K562 (cell line): ENCODE measurements around the gene SIM2. TPM values are rescaled to one million over a fixed set of nuclear protein-coding genes. Genes with fewer than 3 reads are reported as not detected.
A peak's percentile ranks its signal among the peaks of the same experiment; 100 is the strongest.

ENCODE experiments used
- ATAC-seq: fragments of 200-7000 bp; cut with Tn5 transposase; 3 replicates; pipeline ENCODE4 v1.9.1; 2020; ENCODE audit warnings: moderate library complexity
- BruUV-seq: library from RNA; stranded (reverse); fragments of 400-500 nt; replicated peaks from 2 replicates; lab custom pipeline; 2021; lab: Mats Ljungman, UMichigan
- CTCF ChIA-PET: fragments of 300-600 bp; formaldehyde crosslinking; extraction: SDS; loops from one replicate; lab custom pipeline; 2021; ENCODE audit warnings: low intra/inter-chr PET ratio; lab: Yijun Ruan, JAX
- POLR2A ChIA-PET: fragments of 300-600, 350-650 bp; sonication (Branson Sonifier 250); formaldehyde crosslinking; extraction: SDS; loops from one replicate; lab custom pipeline; 2021; ENCODE audit warnings: antibody characterized with exemption, inconsistent platforms; lab: Yijun Ruan, JAX
- DNase-seq, 4 experiments: peaks; one replicate each; pipeline versions ENCODE4 v3.0.0 to v3.0.0-alpha.2; 2011 to 2018; ENCODE audit warnings: low spot score in 3 of 4, mixed read lengths in 3 of 4; ENCODE audit errors: extremely low read depth in 1 of 4
- FAIRE-seq: peaks from 2 replicates; lab custom pipeline; 2011; peaks lifted over from hg19 to GRCh38; lab: Jason Lieb, UNC
- H2AFZ ChIP-seq: 2 replicates; pipeline ENCODE4 v1.6.0; 2011; ENCODE audit warnings: low read depth, low read length, control low read depth, inconsistent platforms
- H3K27ac ChIP-seq: fragments of 200-600 bp; 3 replicates; pipeline ENCODE4 v1.8.0; 2011; ENCODE audit warnings: low read depth, mild to moderate bottlenecking, control low read depth, inconsistent platforms, low read length, moderate library complexity, mixed read lengths; ENCODE audit errors: extremely low read depth
- H3K27me3 ChIP-seq, 2 experiments: fragments of 300-600 bp in 1 of 2; 2 replicates in 1 of 2; 3 replicates in 1 of 2; pipeline versions ENCODE4 v1.6.0 to v1.8.0; 2011; ENCODE audit warnings: inconsistent platforms in 2 of 2, low read length in 2 of 2, mild to moderate bottlenecking in 1 of 2, mixed read lengths in 1 of 2, moderate library complexity in 1 of 2; ENCODE audit not compliant: control insufficient read depth in 2 of 2, insufficient read depth in 2 of 2
- H3K36me3 ChIP-seq: fragments of 300-600 bp; 3 replicates; pipeline ENCODE4 v1.8.0; 2011; ENCODE audit warnings: mild to moderate bottlenecking, low read length, inconsistent platforms; ENCODE audit not compliant: control insufficient read depth, insufficient read depth
- H3K4me1 ChIP-seq, 2 experiments: fragments of 200-600 bp in 1 of 2; replicated peaks in 1 of 2; 2 replicates in 1 of 2; 3 replicates in 1 of 2; pipeline versions ENCODE4 v1.5.1 to v1.8.0; 2011; ENCODE audit warnings: inconsistent platforms in 2 of 2, low read length in 2 of 2, mild to moderate bottlenecking in 1 of 2, mixed read lengths in 1 of 2, moderate library complexity in 1 of 2; ENCODE audit not compliant: control insufficient read depth in 2 of 2, insufficient read depth in 2 of 2
- H3K4me2 ChIP-seq: 2 replicates; pipeline ENCODE4 v1.6.1; 2011; ENCODE audit warnings: low read length, control low read depth, inconsistent platforms, mixed read lengths; ENCODE audit not compliant: insufficient read depth
- H3K4me3 ChIP-seq: fragments of 200-600 bp; sonication (generic), shearing (Covaris generic); 2 replicates; pipeline ENCODE4 v1.5.1; 2016; ENCODE audit warnings: control low read depth, inconsistent platforms
- H3K79me2 ChIP-seq: fragments of 200-600 bp; 3 replicates; pipeline ENCODE4 v1.8.0; 2011; ENCODE audit warnings: low read length, inconsistent platforms; ENCODE audit not compliant: control insufficient read depth, insufficient read depth
- H3K9ac ChIP-seq, 2 experiments: 2 replicates each; pipeline versions ENCODE4 v1.6.0 to v1.6.1; 2011; ENCODE audit warnings: low read depth in 2 of 2, low read length in 2 of 2, control low read depth in 1 of 2, inconsistent platforms in 1 of 2, mild to moderate bottlenecking in 1 of 2, mixed read lengths in 1 of 2; ENCODE audit not compliant: insufficient read depth in 1 of 2
- H3K9me1 ChIP-seq: one replicate; pipeline ENCODE4 v1.6.0; 2011; ENCODE audit warnings: inconsistent platforms, mild to moderate bottlenecking, low read length, moderate library complexity; ENCODE audit not compliant: control insufficient read depth, insufficient read depth
- H3K9me3 ChIP-seq: replicated peaks from 2 replicates; pipeline ENCODE4 v1.5.1; 2011; ENCODE audit warnings: low read depth, low read length, inconsistent platforms; ENCODE audit not compliant: control insufficient read depth, insufficient read depth
- H4K20me1 ChIP-seq: replicated peaks from 2 replicates; pipeline ENCODE4 v1.6.1; 2011; ENCODE audit warnings: low read length, inconsistent platforms, mixed read lengths; ENCODE audit not compliant: control insufficient read depth, insufficient read depth
- BACH1 ChIP-seq: fragments of 200-800 bp; sonication (Bioruptor generic); IDR thresholded peaks from 2 replicates; pipeline ENCODE4 v1.6.1; 2016; ENCODE audit warnings: missing genetic modification characterization, missing compliant biosample characterization
- CGGBP1 ChIP-seq: fragments of 250-450 bp; sonication (Bioruptor Pico); IDR thresholded peaks from 2 replicates; pipeline ENCODE4 v1.9.0; 2021; ENCODE audit warnings: mild to moderate bottlenecking
- ESRRB ChIP-seq: fragments of 250-450 bp; sonication (Bioruptor Pico); IDR thresholded peaks from 2 replicates; pipeline ENCODE4 v1.5.0; 2020; ENCODE audit warnings: mild to moderate bottlenecking, moderate library complexity, borderline replicate concordance
- KLF16 ChIP-seq: IDR thresholded peaks from 2 replicates; pipeline ENCODE4 v1.6.1; 2016; ENCODE audit warnings: antibody characterized with exemption
- KLF6 ChIP-seq: fragments of 250-450 bp; sonication (Bioruptor Pico); IDR thresholded peaks from 2 replicates; pipeline ENCODE4 v1.4.0; 2020; ENCODE audit warnings: mild to moderate bottlenecking, moderate library complexity, borderline replicate concordance
- RAD21 ChIP-seq, 2 experiments: fragments of 250-450 bp in 1 of 2; fragments of 450-650 bp in 1 of 2; sonication (Bioruptor Pico) in 1 of 2; formaldehyde crosslinking in 1 of 2; IDR thresholded peaks in 1 of 2; conservative IDR thresholded peaks in 1 of 2; 2 replicates each; pipeline versions ENCODE4 v1.4.0 to v1.8.0; 2020 to 2022; ENCODE audit warnings: mild to moderate bottlenecking in 2 of 2, moderate library complexity in 1 of 2
- SAFB2 ChIP-seq: fragments of 200-400 bp; formaldehyde crosslinking; IDR thresholded peaks from 2 replicates; pipeline ENCODE4 v1.6.1; 2018; ENCODE audit warnings: borderline replicate concordance, low read length, low read depth, moderate library complexity; ENCODE audit not compliant: severe bottlenecking
- SMARCE1 ChIP-seq: fragments of 450-650 bp; IDR thresholded peaks from 2 replicates; pipeline ENCODE4 v1.7.1; 2016; ENCODE audit warnings: mild to moderate bottlenecking
- SRF ChIP-seq, 2 experiments: fragments of 250-450, 450-650 bp in 1 of 2; sonication (Bioruptor Pico) in 1 of 2; sonication (generic) in 1 of 2; formaldehyde crosslinking; IDR thresholded peaks; 2 replicates each; pipeline versions ENCODE4 v1.5.0 to v1.5.1; 2020 to 2022; ENCODE audit warnings: mild to moderate bottlenecking in 1 of 2, missing genetic modification reagents in 1 of 2
- UBTF ChIP-seq, 2 experiments: IDR thresholded peaks; 2 replicates each; pipeline ENCODE4 v1.6.1; 2012; ENCODE audit warnings: improper control_type of control experiment in 2 of 2, low read depth in 2 of 2, low read length in 2 of 2, borderline replicate concordance in 1 of 2
- ZBTB34 ChIP-seq: fragments of 250-450 bp; sonication (Bioruptor Pico); IDR thresholded peaks from 2 replicates; pipeline ENCODE4 v1.8.0; 2021; ENCODE audit warnings: mild to moderate bottlenecking, moderate library complexity
- ZC3H4 ChIP-seq: sonication (generic); formaldehyde crosslinking; IDR thresholded peaks from 2 replicates; pipeline ENCODE4 v1.9.0; 2021; ENCODE audit warnings: missing genetic modification reagents, borderline replicate concordance
- WGBS: fragments of 100-300 bp; shearing (Covaris generic); methylation state at CpG from one replicate; pipeline ENCODE4 v1.1.6; 2016; ENCODE audit warnings: low coverage, mixed read lengths; ENCODE audit not compliant: insufficient coverage; ENCODE audit errors: missing lambda C conversion rate; 5-methylcytosine and 5-hydroxymethylcytosine counted together
- in situ Hi-C: fragments of 300-500 bp; cut with MboI; formaldehyde crosslinking; loops from 4 replicates; pipeline ENCODE4 v1.15.0; 2018; ENCODE audit warnings: inconsistent platforms, mixed read lengths
- intact Hi-C: fragments of 100-400 bp; cut with micrococcal nuclease; formaldehyde crosslinking; loops from 2 replicates; pipeline ENCODE4 v1.14.2; 2022
- polyA plus RNA-seq, 8 experiments: library from polyadenylated mRNA; depleted of rRNA in 4 of 8; stranded (reverse) in 5 of 8; unstranded in 3 of 8; fragments of >200 nt; fragmentation: Nextera tagmentation in 2 of 8; fragmentation: Illumina TruSeq in 1 of 8; extraction: Ambion mirVana in 2 of 8; extraction: Trizol in 1 of 8; gene quantifications; 2 replicates each; pipeline versions ENCODE4 v1.2.1 to v1.2.3, GENCODE V29; 2011 to 2014; ENCODE audit warnings: inconsistent platforms in 1 of 8, missing spikeins in 1 of 8
- total RNA-seq, 7 experiments: library from RNA; depleted of rRNA in 6 of 7; stranded (reverse); fragments of >200 nt in 6 of 7; fragmentation: Illumina TruSeq in 2 of 7; extraction: Trizol in 2 of 7; gene quantifications; 2 replicates each; pipeline versions ENCODE4 v1.2.1 to v1.2.3, GENCODE V29; 2011 to 2021; ENCODE audit warnings: low replicate concordance in 1 of 7

The SIM2 gene
- total and polyA plus RNA-seq, 9 of the 15 experiments (the other 6 are each of a cell fraction or from before 2014, with no cell fraction given) = 0.07 to 0.11 (median 0.08) TPM; not detected in 6

DNA sequence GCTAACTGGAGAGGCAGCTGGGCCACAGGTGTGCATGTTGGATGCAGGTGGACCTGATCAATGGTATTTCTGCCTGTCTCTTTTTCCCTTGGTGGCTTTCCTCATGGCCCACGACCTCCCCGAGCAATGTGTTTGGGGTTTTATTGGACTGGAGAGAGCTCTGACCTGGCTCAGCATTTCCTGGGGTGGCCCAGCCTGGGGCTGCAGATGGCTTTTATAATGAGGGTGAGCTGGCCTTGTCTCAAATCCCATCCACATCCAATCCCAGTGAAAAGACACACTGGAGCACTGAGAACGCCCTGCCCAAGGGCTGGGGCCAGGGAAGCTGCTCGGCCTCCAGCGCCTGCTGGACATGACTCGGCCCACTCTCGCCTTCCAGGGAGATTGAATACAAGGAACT, 44.1 kb downstream of the SIM2 start:
- no peak for FAIRE-seq
- WGBS = 4% methylated on average over 7 of the region's 7 CpGs

GRCh38 chr21:36743446-36743845, 44.5 kb downstream of the SIM2 start:
- peaks cover 59 to 77% of the 10 kb centered on the region in 2 experiments for H3K27me3 ChIP-seq
- BruUV-seq = no TSS peak
- DNase-seq = peak in 1 of 4 experiments; percentile 12
- CTCF ChIA-PET = no interaction called here
- no peak overlapping the region for H2AFZ ChIP-seq
- in situ Hi-C loops = loop anchor here (10.0 kb wide), 1 partner anchor 181 kb away; no protein-coding TSS in a partner anchor
- no peak overlapping the region for H3K27ac ChIP-seq
- FAIRE-seq = no peak
- intact Hi-C loops = no loop called here
- peaks cover 0 to 26% of the 10 kb centered on the region in 2 experiments; a peak in 3 of 5 replicates for H3K4me1 ChIP-seq
- no peak for TF ChIP-seq SAFB2
- TF ChIP-seq ZBTB34 (CRISPR knock-in tag) = no peak
- TF ChIP-seq UBTF (IDR thresholded peaks at IDR 0.05; ENCODE audit: borderline replicate concordance in 1 of 2, low read depth in 2 of 2, low read length in 2 of 2) = no peak
- no peak for TF ChIP-seq KLF16
- no peak for TF ChIP-seq ZC3H4 (CRISPR knock-in tag)
- TF ChIP-seq SMARCE1 = no peak
- no peak for TF ChIP-seq CGGBP1 (CRISPR knock-in tag)
- no peak for TF ChIP-seq ESRRB (CRISPR knock-in tag)
- TF ChIP-seq BACH1 (tag) = no peak
- TF ChIP-seq RAD21 (CRISPR knock-in tag; conservative IDR thresholded peaks at IDR 0.05 in 1 of 2, IDR thresholded peaks at IDR 0.05 in 1 of 2) = no peak
- H3K9me1 ChIP-seq = no peaks in the 10 kb centered on the region
- H3K4me2 ChIP-seq = no peak overlapping the region
- no peaks in the 10 kb centered on the region for H3K9me3 ChIP-seq
- H4K20me1 ChIP-seq = no peaks in the 10 kb centered on the region; the same call in none of the 2 replicates
- H3K79me2 ChIP-seq = no peaks in the 10 kb centered on the region
- H3K9ac ChIP-seq = no peak overlapping the region
- no peak for ATAC-seq
- WGBS = 1% methylated on average over 9 of the region's 9 CpGs
- POLR2A ChIA-PET = no interaction called here
- H3K4me3 ChIP-seq = no peak overlapping the region
- H3K36me3 ChIP-seq = no peaks in the 10 kb centered on the region

More for the DNA sequence above, 44.1 kb downstream of the SIM2 start:
- no peaks in the 10 kb centered on the region for H3K36me3 ChIP-seq
- no peak overlapping the region for H3K9ac ChIP-seq
- POLR2A ChIA-PET = no interaction called here
- peaks cover 0 to 22% of the 10 kb centered on the region in 2 experiments; a peak in 3 of 5 replicates for H3K4me1 ChIP-seq
- peak in 1 of 4 experiments; percentile 11 for DNase-seq
- H4K20me1 ChIP-seq = no peaks in the 10 kb centered on the region; the same call in none of the 2 replicates
- H3K9me3 ChIP-seq = no peaks in the 10 kb centered on the region
- peaks cover 61 to 81% of the 10 kb centered on the region in 2 experiments for H3K27me3 ChIP-seq
- in situ Hi-C loops = loop anchor here (10.0 kb wide), 1 partner anchor 182 kb away; no protein-coding TSS in a partner anchor
- CTCF ChIA-PET = no interaction called here
- no peaks in the 10 kb centered on the region for H3K79me2 ChIP-seq
- no peak overlapping the region for H3K4me2 ChIP-seq
- no peak overlapping the region for H3K4me3 ChIP-seq
- no peaks in the 10 kb centered on the region for H3K9me1 ChIP-seq
- ATAC-seq = no peak
- H3K27ac ChIP-seq = no peak overlapping the region
- no peak overlapping the region for H2AFZ ChIP-seq
- intact Hi-C loops = no loop called here
- TF ChIP-seq SRF (CRISPR knock-in tag; IDR thresholded peaks at IDR 0.05) (no peak), KLF6 (CRISPR knock-in tag) (no peak)
- TF ChIP-seq, all 486 proteins: peak for 0
- BruUV-seq = no TSS peak
